SK-N-SH (cell line): ENCODE data around the gene PWWP2B. TPM values are rescaled to one million over a fixed set of nuclear protein-coding genes. Genes with fewer than 3 reads are reported as not detected.

Experiments
- CTCF ChIA-PET: fragments of 300-600, 350-600 bp; formaldehyde crosslinking; extraction: SDS; loops from one replicate; lab custom pipeline; 2021; lab: Yijun Ruan, JAX
- POLR2A ChIA-PET: fragments of 350-600 bp; sonication (Branson Sonifier 250); formaldehyde crosslinking; extraction: SDS; loops from one replicate; lab custom pipeline; 2020; ENCODE audit warnings: antibody characterized with exemption, inconsistent platforms; lab: Yijun Ruan, JAX
- DNase-seq: peaks from one replicate; pipeline ENCODE4 v3.0.0; 2012
- H2AFZ ChIP-seq: fragments of 200-600 bp; sonication (generic); 2 replicates; pipeline ENCODE4 v1.8.1; 2016; ENCODE audit warnings: antibody characterized with exemption, mild to moderate bottlenecking, low read depth
- H3F3A ChIP-seq: fragments of 200-600 bp; sonication (generic); replicated peaks from 2 replicates; pipeline ENCODE3; 2016; ENCODE audit warnings: antibody characterized with exemption, mild to moderate bottlenecking; ENCODE audit not compliant: insufficient read depth
- H3K27ac ChIP-seq, 2 experiments: fragments of 200-500 bp in 1 of 2; fragments of 200-600 bp in 1 of 2; sonication (Bioruptor generic) in 1 of 2; sonication (generic), shearing (Covaris generic) in 1 of 2; 2 replicates each; pipeline versions ENCODE4 v1.5.1 to v1.6.1; 2014 to 2016; ENCODE audit warnings: low read depth in 2 of 2, inconsistent platforms in 1 of 2, low read length in 1 of 2, mild to moderate bottlenecking in 1 of 2, mixed read lengths in 1 of 2
- H3K27me3 ChIP-seq: fragments of 200-600 bp; sonication (generic), shearing (Covaris generic); 2 replicates; pipeline ENCODE4 v1.6.1; 2016; ENCODE audit warnings: mixed run types; ENCODE audit not compliant: insufficient read depth
- H3K36me3 ChIP-seq, 2 experiments: fragments of 200-500 bp in 1 of 2; fragments of 200-600 bp in 1 of 2; sonication (Bioruptor generic) in 1 of 2; sonication (generic) in 1 of 2; replicated peaks in 1 of 2; 2 replicates each; pipeline versions ENCODE3 to v1.5.1; 2014 to 2016; ENCODE audit warnings: low read length in 1 of 2, mild to moderate bottlenecking in 1 of 2; ENCODE audit not compliant: insufficient read depth in 2 of 2, control insufficient read depth in 1 of 2
- H3K4me1 ChIP-seq, 2 experiments: fragments of 200-500 bp in 1 of 2; fragments of 200-600 bp in 1 of 2; sonication (Bioruptor generic) in 1 of 2; sonication (generic), shearing (Covaris generic) in 1 of 2; 2 replicates each; pipeline versions ENCODE4 v1.5.1 to v1.6.1; 2014 to 2016; ENCODE audit warnings: low read depth in 1 of 2, low read length in 1 of 2, mixed run types in 1 of 2; ENCODE audit not compliant: insufficient read depth in 2 of 2, control insufficient read depth in 1 of 2
- H3K4me2 ChIP-seq: fragments of 200-600 bp; sonication (generic), shearing (Covaris generic); 2 replicates; pipeline ENCODE4 v1.6.1; 2017; ENCODE audit warnings: mixed run types
- H3K4me3 ChIP-seq, 2 experiments: fragments of 200-500 bp in 1 of 2; fragments of 200-600 bp in 1 of 2; sonication (Bioruptor generic) in 1 of 2; sonication (generic), shearing (Covaris generic) in 1 of 2; 2 replicates each; pipeline versions ENCODE4 v1.5.1 to v1.8.1; 2014 to 2016; ENCODE audit warnings: low read depth in 2 of 2, inconsistent platforms in 1 of 2, low read length in 1 of 2, mild to moderate bottlenecking in 1 of 2, mixed read lengths in 1 of 2, moderate library complexity in 1 of 2
- H3K79me2 ChIP-seq: fragments of 200-600 bp; sonication (generic); 2 replicates; pipeline ENCODE4 v1.8.1; 2017; ENCODE audit warnings: mild to moderate bottlenecking; ENCODE audit not compliant: insufficient read depth
- H3K9ac ChIP-seq: fragments of 200-600 bp; sonication (generic); 2 replicates; pipeline ENCODE4 v1.6.1; 2017; ENCODE audit warnings: mixed run types
- H3K9me2 ChIP-seq: fragments of 200-600 bp; sonication (generic); 2 replicates; pipeline ENCODE4 v1.6.1; 2017; ENCODE audit warnings: mixed run types
- H3K9me3 ChIP-seq: fragments of 200-600 bp; sonication (generic); 2 replicates; pipeline ENCODE4 v1.6.1; 2017; ENCODE audit warnings: mixed run types, mild to moderate bottlenecking, moderate library complexity
- H4K20me1 ChIP-seq: fragments of 200-600 bp; sonication (generic); 2 replicates; pipeline ENCODE4 v1.6.1; 2017; ENCODE audit warnings: mild to moderate bottlenecking, mixed run types; ENCODE audit not compliant: insufficient read depth
- CTCF ChIP-seq: fragments of 200-600 bp; sonication (generic); IDR thresholded peaks from 2 replicates; pipeline ENCODE4 v1.6.1; 2017; ENCODE audit warnings: antibody characterized with exemption, mild to moderate bottlenecking, moderate library complexity
- FOSL2 ChIP-seq: IDR thresholded peaks from 2 replicates; pipeline ENCODE4 v1.4.0; 2012; ENCODE audit warnings: low read depth, mild to moderate bottlenecking, moderate library complexity, borderline replicate concordance
- JUND ChIP-seq: IDR thresholded peaks from 2 replicates; pipeline ENCODE4 v1.4.0; 2012
- MXI1 ChIP-seq: IDR thresholded peaks from 2 replicates; pipeline ENCODE4 v1.6.1; 2012; ENCODE audit warnings: mild to moderate bottlenecking, low read depth, low read length, improper control_type of control experiment
- NRF1 ChIP-seq: IDR thresholded peaks from 2 replicates; pipeline ENCODE4 v1.6.1; 2012; ENCODE audit warnings: low read depth, mild to moderate bottlenecking, low read length
- PBX3 ChIP-seq: IDR thresholded peaks from 2 replicates; pipeline ENCODE4; 2012
- RAD21 ChIP-seq: IDR thresholded peaks from 2 replicates; pipeline ENCODE4 v1.6.1; 2012; ENCODE audit warnings: mild to moderate bottlenecking, low read length
- REST ChIP-seq: IDR thresholded peaks from 2 replicates; pipeline ENCODE4 v1.6.1; 2012; ENCODE audit warnings: mild to moderate bottlenecking, low read depth, low read length, moderate library complexity
- RFX5 ChIP-seq: IDR thresholded peaks from 2 replicates; pipeline ENCODE4 v1.6.1; 2012; ENCODE audit warnings: mild to moderate bottlenecking, improper control_type of control experiment, low read length
- SMC3 ChIP-seq: IDR thresholded peaks from 2 replicates; pipeline ENCODE4 v1.6.1; 2012; ENCODE audit warnings: low read depth, low read length, improper control_type of control experiment
- USF1 ChIP-seq: IDR thresholded peaks from 2 replicates; pipeline ENCODE4 v1.4.0; 2012; ENCODE audit warnings: low read depth, borderline replicate concordance
- USF2 ChIP-seq: fragments of 150-350 bp; IDR thresholded peaks from 2 replicates; pipeline ENCODE4 v1.6.1; 2017; ENCODE audit warnings: antibody characterized with exemption, low read length, low read depth, borderline replicate concordance
- YY1 ChIP-seq: IDR thresholded peaks from 2 replicates; pipeline ENCODE4 v1.4.0; 2012; ENCODE audit warnings: low read depth, mild to moderate bottlenecking
- WGBS: methylation state at CpG from one replicate; pipeline ENCODE4 v1.1.6; 2017; ENCODE audit warnings: low lambda C conversion rate; 5-methylcytosine and 5-hydroxymethylcytosine counted together
- polyA plus RNA-seq, 3 experiments: library from polyadenylated mRNA; depleted of rRNA; stranded (reverse); fragments of >200 nt; gene quantifications; 2 replicates each; pipeline ENCODE4 v1.2.3, GENCODE V29; 2012

Gene PWWP2B
- polyA plus RNA-seq, 1 of the 3 experiments (the other 2 are of a cell fraction), result 2.4 TPM

GRCh38 chr10:132443983-132444876, 47.2 kb downstream of the PWWP2B start:
- H3K4me1 ChIP-seq, result peaks cover 19 to 20% of the 10 kb centered on the region in 2 experiments; a peak in 2 of 4 replicates
- no peaks in the 10 kb centered on the region for H4K20me1 ChIP-seq
- H3K27me3 ChIP-seq, result no peaks in the 10 kb centered on the region
- CTCF ChIA-PET, result interaction anchor here (1.0 to 1.2 kb wide), 5 partner anchors 15 to 46 kb away, joined by 3 to 6 read pairs (median 4); no protein-coding TSS in a partner anchor
- H3K9me2 ChIP-seq, result no peaks in the 10 kb centered on the region
- H3K9me3 ChIP-seq, result no peaks in the 10 kb centered on the region
- no peak overlapping the region for H3K4me2 ChIP-seq
- no peaks in the 10 kb centered on the region for H3K79me2 ChIP-seq
- no peak overlapping the region for H2AFZ ChIP-seq
- peaks cover 8% of the 10 kb centered on the region for H3F3A ChIP-seq
- 79% methylated on average over 7 of the region's 13 CpGs for WGBS
- H3K27ac ChIP-seq, result no peak overlapping the region
- no peak overlapping the region for H3K9ac ChIP-seq
- no peaks in the 10 kb centered on the region for H3K36me3 ChIP-seq
- no peak overlapping the region for H3K4me3 ChIP-seq
- no peak for DNase-seq
- POLR2A ChIA-PET, result no interaction called here
- TF ChIP-seq NRF1, result no peak
- no peak for TF ChIP-seq RAD21
- TF ChIP-seq USF1, result no peak
- no peak for TF ChIP-seq USF2
- no peak for TF ChIP-seq JUND
- TF ChIP-seq RFX5, result no peak
- TF ChIP-seq YY1, result no peak
- TF ChIP-seq FOSL2, result no peak
- TF ChIP-seq MXI1, result no peak
- TF ChIP-seq REST, result no peak
- TF ChIP-seq CTCF, result no peak
- no peak for TF ChIP-seq PBX3
- TF ChIP-seq SMC3, result no peak
